ENCODE results near the gene NFATC3. TPM values are rescaled to one million over a fixed set of nuclear protein-coding genes. Genes with fewer than 3 reads are reported as not detected.

The NFATC3 gene
- total RNA-seq, 1 donor from 2014 or later = 42.0 TPM

DNA sequence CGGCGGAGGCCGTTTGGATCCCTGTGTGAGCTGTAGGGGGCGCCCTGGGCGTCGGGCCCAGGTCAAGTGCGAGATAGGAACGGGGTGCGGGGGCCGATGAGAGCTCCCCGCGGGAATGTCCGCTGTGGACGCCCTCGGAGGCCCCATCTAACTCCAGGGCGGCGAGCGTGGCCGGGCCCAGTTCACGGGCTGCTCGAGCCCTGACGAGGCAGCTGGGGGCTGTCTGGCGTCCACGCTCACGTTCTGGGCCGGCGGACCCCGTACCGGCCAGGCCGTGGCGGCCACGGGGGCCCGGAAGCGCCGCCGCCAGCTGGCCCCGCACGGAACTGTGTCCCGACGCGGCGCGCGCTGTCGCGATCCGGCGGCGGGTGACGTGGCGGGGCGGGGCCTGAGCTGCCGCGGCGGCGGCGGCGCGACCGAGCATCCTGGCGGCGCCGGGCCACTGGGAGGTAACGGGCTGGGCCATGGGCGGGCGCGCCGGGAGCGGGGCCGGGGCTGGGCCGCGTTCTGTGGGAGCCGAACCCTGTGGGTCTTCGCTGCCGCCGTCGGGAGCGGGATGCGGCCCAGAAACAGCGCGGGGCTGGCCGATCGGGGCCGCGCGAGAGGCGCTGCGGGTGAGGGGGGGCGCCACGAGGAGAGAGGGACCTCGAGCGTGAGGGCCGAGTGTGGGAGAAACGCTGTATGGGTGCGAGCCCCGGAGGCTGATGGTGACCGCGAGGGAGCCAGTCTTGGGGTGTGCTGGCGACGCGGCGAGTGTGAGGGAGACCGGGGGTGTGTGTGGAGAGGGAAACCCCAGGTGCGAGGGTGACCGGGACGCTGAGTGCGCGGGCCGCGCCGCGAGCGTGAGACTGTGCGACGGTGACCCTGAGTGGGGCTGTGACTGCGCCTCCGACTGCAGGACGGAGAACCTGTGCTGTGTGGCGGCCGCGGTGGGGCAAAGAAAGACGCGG lies 179.2 kb downstream of the NFATC3 start, which contains the start of gene SLC7A6:
TSS of gene SLC7A6 (plus strand) at position 399 of the 950 bp plus-strand sequence. CDS start 10,201 bp downstream, outside the sequence.
- Mint-ChIP-seq H3K36me3 (ENCODE audit: unreplicated experiment) (peaks cover 4% of the 10 kb centered on the region), H3K4me1 (ENCODE audit: unreplicated experiment) (peaks cover 29% of the 10 kb centered on the region), H3K4me3 (ENCODE audit: unreplicated experiment) (peak within 1 kb of the TSS; percentile 96), H3K27ac (ENCODE audit: unreplicated experiment) (peak within 1 kb of the TSS; percentile 99), H3K27me3 (ENCODE audit: unreplicated experiment) (no peaks in the 10 kb centered on the region), H3K9me3 (ENCODE audit: unreplicated experiment) (no peaks in the 10 kb centered on the region)
- TF ChIP-seq, protein P1, sequence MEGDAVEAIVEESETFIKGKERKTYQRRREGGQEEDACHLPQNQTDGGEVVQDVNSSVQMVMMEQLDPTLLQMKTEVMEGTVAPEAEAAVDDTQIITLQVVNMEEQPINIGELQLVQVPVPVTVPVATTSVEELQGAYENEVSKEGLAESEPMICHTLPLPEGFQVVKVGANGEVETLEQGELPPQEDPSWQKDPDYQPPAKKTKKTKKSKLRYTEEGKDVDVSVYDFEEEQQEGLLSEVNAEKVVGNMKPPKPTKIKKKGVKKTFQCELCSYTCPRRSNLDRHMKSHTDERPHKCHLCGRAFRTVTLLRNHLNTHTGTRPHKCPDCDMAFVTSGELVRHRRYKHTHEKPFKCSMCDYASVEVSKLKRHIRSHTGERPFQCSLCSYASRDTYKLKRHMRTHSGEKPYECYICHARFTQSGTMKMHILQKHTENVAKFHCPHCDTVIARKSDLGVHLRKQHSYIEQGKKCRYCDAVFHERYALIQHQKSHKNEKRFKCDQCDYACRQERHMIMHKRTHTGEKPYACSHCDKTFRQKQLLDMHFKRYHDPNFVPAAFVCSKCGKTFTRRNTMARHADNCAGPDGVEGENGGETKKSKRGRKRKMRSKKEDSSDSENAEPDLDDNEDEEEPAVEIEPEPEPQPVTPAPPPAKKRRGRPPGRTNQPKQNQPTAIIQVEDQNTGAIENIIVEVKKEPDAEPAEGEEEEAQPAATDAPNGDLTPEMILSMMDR (IDR thresholded peaks at IDR 0.05) = peak; percentile 82
- peak; percentile 91 for DNase-seq (ENCODE audit: extremely low spot score, unreplicated experiment)

DNA sequence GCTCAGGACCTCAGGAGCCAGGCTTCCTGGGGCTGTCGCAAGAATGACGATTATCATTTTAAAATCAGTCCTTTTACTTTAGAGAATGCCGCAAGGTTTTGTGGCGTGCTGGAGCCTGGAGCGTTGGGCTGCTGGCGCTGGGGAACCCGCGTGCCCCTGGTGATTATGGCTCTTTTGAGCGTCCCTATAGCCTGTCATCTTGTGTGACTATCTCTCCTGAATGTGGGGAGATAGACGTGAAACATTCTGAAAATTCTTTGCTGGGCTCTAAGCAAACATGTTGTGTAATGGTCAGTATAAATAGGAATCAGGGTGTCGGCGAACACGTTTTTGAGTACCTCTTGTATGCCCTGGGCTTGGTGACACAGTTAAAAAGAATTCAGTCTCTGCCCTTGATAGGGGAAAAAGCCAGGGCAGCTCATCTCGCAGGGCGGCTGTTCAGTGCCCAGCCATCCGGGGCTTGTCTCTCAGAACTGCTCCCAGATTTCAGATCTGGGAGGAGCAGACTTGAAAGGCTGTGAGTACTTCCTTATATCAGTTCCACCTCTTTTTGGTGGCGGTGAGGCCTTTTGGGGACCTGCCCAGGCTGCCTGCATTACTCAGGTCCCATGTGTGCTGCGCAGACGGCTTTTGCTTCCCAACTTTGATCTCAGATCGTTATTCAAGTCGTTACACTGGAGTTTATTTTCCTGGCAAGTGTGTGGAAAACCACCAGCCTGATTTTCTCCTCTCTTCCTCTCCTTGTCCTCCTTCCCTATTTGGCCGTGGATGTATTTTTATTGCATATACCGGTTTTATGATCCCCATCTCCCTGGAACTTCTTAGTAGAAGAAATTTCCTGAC lies 180.1 kb downstream of the NFATC3 start:
- Mint-ChIP-seq H3K36me3 (ENCODE audit: unreplicated experiment) (peaks cover 1% of the 10 kb centered on the region), H3K4me3 (ENCODE audit: unreplicated experiment) (peak overlapping the region; percentile 96), H3K9me3 (ENCODE audit: unreplicated experiment) (no peaks in the 10 kb centered on the region), H3K4me1 (ENCODE audit: unreplicated experiment) (peaks cover 30% of the 10 kb centered on the region), H3K27ac (ENCODE audit: unreplicated experiment) (peak overlapping the region; percentile 98), H3K27me3 (ENCODE audit: unreplicated experiment) (no peaks in the 10 kb centered on the region)
- TF ChIP-seq, protein P1 (IDR thresholded peaks at IDR 0.05) = no peak
- no peak for DNase-seq (ENCODE audit: extremely low spot score, unreplicated experiment)

DNA sequence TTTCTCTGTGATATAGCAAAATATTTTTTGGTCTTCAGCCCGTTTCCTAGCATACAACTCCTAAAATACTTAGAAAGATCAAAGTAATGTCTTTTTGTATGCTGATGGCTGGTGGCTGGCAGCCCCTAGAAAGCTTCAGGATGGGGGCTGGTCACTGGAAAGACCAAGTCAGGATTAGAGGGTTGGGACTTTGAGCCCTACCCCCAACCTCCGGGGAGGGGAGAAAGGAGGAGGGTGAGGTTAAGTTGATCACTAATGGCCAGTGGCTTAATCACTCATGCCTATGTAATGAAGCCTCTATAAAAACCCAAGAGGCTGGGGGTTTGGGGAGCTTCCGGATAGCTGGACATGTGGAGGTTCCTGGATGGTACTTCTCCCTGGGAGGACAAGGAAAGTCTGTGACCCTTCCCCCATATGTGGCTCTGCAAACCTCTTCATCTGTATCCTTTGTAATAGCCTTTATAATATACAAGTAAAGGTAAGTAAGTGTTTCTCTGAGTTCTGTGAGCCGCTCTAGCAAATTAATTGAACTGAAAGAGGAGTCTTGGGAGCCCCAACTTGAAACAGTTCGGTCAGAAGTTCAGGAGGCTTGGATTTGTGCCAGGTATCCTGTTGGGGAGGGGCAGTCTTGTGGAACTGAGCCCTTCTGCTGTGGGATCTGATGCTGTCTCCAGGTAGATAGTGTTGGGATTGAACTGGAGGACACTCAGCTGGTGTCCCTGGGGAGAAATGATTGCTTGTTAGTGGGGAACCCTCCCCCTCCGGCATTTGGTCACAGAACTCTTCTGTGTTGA lies 182.6 kb downstream of the NFATC3 start:
- Mint-ChIP-seq H3K27ac (ENCODE audit: unreplicated experiment) (peak overlapping the region; percentile 57), H3K36me3 (ENCODE audit: unreplicated experiment) (peaks cover 4% of the 10 kb centered on the region), H3K4me1 (ENCODE audit: unreplicated experiment) (peaks cover 33% of the 10 kb centered on the region), H3K9me3 (ENCODE audit: unreplicated experiment) (no peaks in the 10 kb centered on the region), H3K27me3 (ENCODE audit: unreplicated experiment) (no peaks in the 10 kb centered on the region), H3K4me3 (ENCODE audit: unreplicated experiment) (no peak overlapping the region)
- TF ChIP-seq, protein P1 (IDR thresholded peaks at IDR 0.05) = no peak
- DNase-seq (ENCODE audit: extremely low spot score, unreplicated experiment) = no peak

DNA sequence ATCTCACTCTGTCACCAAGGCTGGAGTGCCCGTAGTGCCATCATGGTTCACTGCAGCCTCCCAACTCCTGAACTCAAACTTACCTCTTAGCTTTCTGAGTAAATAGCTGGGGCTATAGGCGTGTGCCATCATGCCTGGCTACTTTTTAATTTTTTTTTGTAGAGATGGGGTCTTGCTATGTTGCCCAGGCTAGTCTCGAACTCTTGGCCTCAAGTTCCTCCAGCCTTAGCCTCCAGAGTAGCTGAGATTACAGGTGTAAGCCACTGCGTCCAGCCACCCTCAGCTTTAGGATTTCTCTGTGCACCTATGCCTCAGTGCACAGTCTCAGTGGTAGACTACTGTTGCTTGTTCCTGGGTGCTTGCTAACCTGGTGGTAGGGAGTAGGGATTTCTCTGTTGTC lies 184.6 kb downstream of the NFATC3 start:
- Mint-ChIP-seq H3K36me3 (ENCODE audit: unreplicated experiment) (peaks cover 6% of the 10 kb centered on the region), H3K4me3 (ENCODE audit: unreplicated experiment) (no peak overlapping the region), H3K27ac (ENCODE audit: unreplicated experiment) (peak overlapping the region; percentile 57), H3K27me3 (ENCODE audit: unreplicated experiment) (no peaks in the 10 kb centered on the region), H3K4me1 (ENCODE audit: unreplicated experiment) (peaks cover 27% of the 10 kb centered on the region), H3K9me3 (ENCODE audit: unreplicated experiment) (no peaks in the 10 kb centered on the region)
- TF ChIP-seq, protein P1 (IDR thresholded peaks at IDR 0.05) = no peak
- no peak for DNase-seq (ENCODE audit: extremely low spot score, unreplicated experiment)

Data from osteocyte (in vitro differentiated cells).